Stomach (tissue), 4 donors: ENCODE data around the gene ARL14EP.

Experiments used
- EP300 ChIP-seq: sonication (generic); formaldehyde crosslinking; IDR thresholded peaks from one replicate; pipeline ENCODE4 v1.6.1; 2017; ENCODE audit warnings: antibody characterized with exemption
- POLR2A ChIP-seq, 4 donors: fragments of 450-650 bp; IDR thresholded peaks; one replicate each; pipeline ENCODE4 v1.6.1; 2016; ENCODE audit warnings: antibody characterized with exemption in 4 of 4, control low read depth in 2 of 4, mild to moderate bottlenecking in 1 of 4, moderate library complexity in 1 of 4
- POLR2AphosphoS5 ChIP-seq, 3 donors: sonication (generic); formaldehyde crosslinking; IDR thresholded peaks; one replicate each; pipeline ENCODE4 v1.6.1; 2016; ENCODE audit warnings: antibody characterized with exemption in 3 of 3
- TF ChIP-seq, protein P1 (sequence below), 7 experiments: fragments of 450-650 bp in 4 of 7; fragments of 200-600 bp in 3 of 7; sonication (generic) in 3 of 7; IDR thresholded peaks; one replicate each; pipeline ENCODE4 v1.5.1; 2016 to 2019; ENCODE audit warnings: antibody characterized with exemption in 7 of 7, control low read depth in 2 of 7, mild to moderate bottlenecking in 1 of 7

DNA sequence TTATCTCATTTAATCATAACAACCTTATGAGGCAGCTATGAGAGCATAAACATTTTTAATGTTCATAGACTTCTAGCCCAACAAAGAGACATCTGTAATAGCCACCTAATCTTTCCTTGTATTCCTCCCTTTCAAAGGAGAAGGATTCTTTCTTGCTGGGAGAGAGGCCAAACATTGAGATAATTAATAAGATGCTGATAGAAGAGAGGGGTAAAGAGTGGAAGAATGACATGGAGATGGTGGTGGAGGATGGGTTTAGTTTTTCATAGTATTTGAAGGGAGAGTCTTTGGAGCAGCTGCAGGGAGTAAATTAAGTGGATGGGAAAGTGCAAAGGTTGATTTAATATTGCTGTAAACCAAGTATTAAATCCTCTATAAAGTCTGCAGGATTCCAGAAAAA lies 57.9 kb downstream of the ARL14EP start:
- TF ChIP-seq POLR2A (IDR thresholded peaks at IDR 0.05) (no peak), POLR2AphosphoS5 (IDR thresholded peaks at IDR 0.05) (no peak), EP300 (no peak)
- TF ChIP-seq, protein P1, sequence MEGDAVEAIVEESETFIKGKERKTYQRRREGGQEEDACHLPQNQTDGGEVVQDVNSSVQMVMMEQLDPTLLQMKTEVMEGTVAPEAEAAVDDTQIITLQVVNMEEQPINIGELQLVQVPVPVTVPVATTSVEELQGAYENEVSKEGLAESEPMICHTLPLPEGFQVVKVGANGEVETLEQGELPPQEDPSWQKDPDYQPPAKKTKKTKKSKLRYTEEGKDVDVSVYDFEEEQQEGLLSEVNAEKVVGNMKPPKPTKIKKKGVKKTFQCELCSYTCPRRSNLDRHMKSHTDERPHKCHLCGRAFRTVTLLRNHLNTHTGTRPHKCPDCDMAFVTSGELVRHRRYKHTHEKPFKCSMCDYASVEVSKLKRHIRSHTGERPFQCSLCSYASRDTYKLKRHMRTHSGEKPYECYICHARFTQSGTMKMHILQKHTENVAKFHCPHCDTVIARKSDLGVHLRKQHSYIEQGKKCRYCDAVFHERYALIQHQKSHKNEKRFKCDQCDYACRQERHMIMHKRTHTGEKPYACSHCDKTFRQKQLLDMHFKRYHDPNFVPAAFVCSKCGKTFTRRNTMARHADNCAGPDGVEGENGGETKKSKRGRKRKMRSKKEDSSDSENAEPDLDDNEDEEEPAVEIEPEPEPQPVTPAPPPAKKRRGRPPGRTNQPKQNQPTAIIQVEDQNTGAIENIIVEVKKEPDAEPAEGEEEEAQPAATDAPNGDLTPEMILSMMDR (IDR thresholded peaks at IDR 0.05): no peak
